Measurements from ENCODE around the gene DAB1. TPM values are rescaled to one million over a fixed set of nuclear protein-coding genes. Genes with fewer than 3 reads are reported as not detected.

Gene DAB1
- total RNA-seq, 1 donor from 2014 or later: 19.1 TPM

- Mint-ChIP-seq H3K36me3 (ENCODE audit: low read depth, unreplicated experiment) (peaks cover 12% of the 10 kb centered on the region), H3K27ac (ENCODE audit: unreplicated experiment) (no peak overlapping the region), H3K4me1 (ENCODE audit: unreplicated experiment) (no peaks in the 10 kb centered on the region), H3K27me3 (ENCODE audit: unreplicated experiment) (no peaks in the 10 kb centered on the region), H3K9me3 (ENCODE audit: unreplicated experiment) (peaks cover 9% of the 10 kb centered on the region), H3K4me3 (ENCODE audit: unreplicated experiment) (no peak overlapping the region)
- DNase-seq (ENCODE audit: low spot score): no peak
- no peak for TF ChIP-seq CTCF (IDR thresholded peaks at IDR 0.05; ENCODE audit: unreplicated experiment)
Measured at GRCh38 chr1:57024855-57025254, 399.0 kb downstream of the DAB1 start.

- DNase-seq (ENCODE audit: low spot score): no peak
- Mint-ChIP-seq H3K27ac (ENCODE audit: unreplicated experiment) (no peak overlapping the region), H3K4me1 (ENCODE audit: unreplicated experiment) (no peaks in the 10 kb centered on the region), H3K9me3 (ENCODE audit: unreplicated experiment) (peaks cover 9% of the 10 kb centered on the region), H3K4me3 (ENCODE audit: unreplicated experiment) (no peak overlapping the region), H3K36me3 (ENCODE audit: low read depth, unreplicated experiment) (peaks cover 12% of the 10 kb centered on the region), H3K27me3 (ENCODE audit: unreplicated experiment) (no peaks in the 10 kb centered on the region)
- TF ChIP-seq CTCF (IDR thresholded peaks at IDR 0.05; ENCODE audit: unreplicated experiment): no peak
Measured at GRCh38 chr1:57024428-57024827, 399.4 kb downstream of the DAB1 start.

GRCh38 chr1:57020216-57020615 lies 403.6 kb downstream of the DAB1 start:
- no peak for DNase-seq (ENCODE audit: low spot score)
- H3K27me3 Mint-ChIP-seq (ENCODE audit: unreplicated experiment): peaks cover 1% of the 10 kb centered on the region
- no peak overlapping the region for H3K27ac Mint-ChIP-seq (ENCODE audit: unreplicated experiment)
- no peaks in the 10 kb centered on the region for H3K36me3 Mint-ChIP-seq (ENCODE audit: low read depth, unreplicated experiment)
- no peak overlapping the region for H3K4me3 Mint-ChIP-seq (ENCODE audit: unreplicated experiment)
- H3K4me1 Mint-ChIP-seq (ENCODE audit: unreplicated experiment): no peaks in the 10 kb centered on the region
- no peak for TF ChIP-seq CTCF (IDR thresholded peaks at IDR 0.05; ENCODE audit: unreplicated experiment)
- H3K9me3 Mint-ChIP-seq (ENCODE audit: unreplicated experiment): no peaks in the 10 kb centered on the region

- TF ChIP-seq CTCF (IDR thresholded peaks at IDR 0.05; ENCODE audit: unreplicated experiment): no peak
- H3K9me3 Mint-ChIP-seq (ENCODE audit: unreplicated experiment): no peaks in the 10 kb centered on the region
- no peak overlapping the region for H3K4me3 Mint-ChIP-seq (ENCODE audit: unreplicated experiment)
- no peak overlapping the region for H3K27ac Mint-ChIP-seq (ENCODE audit: unreplicated experiment)
- peaks cover 1% of the 10 kb centered on the region for H3K27me3 Mint-ChIP-seq (ENCODE audit: unreplicated experiment)
- H3K4me1 Mint-ChIP-seq (ENCODE audit: unreplicated experiment): no peaks in the 10 kb centered on the region
- no peaks in the 10 kb centered on the region for H3K36me3 Mint-ChIP-seq (ENCODE audit: low read depth, unreplicated experiment)
- no peak for DNase-seq (ENCODE audit: low spot score)
Measured at GRCh38 chr1:57019236-57019839, 404.5 kb downstream of the DAB1 start.

- peaks cover 1% of the 10 kb centered on the region for H3K27me3 Mint-ChIP-seq (ENCODE audit: unreplicated experiment)
- no peak for DNase-seq (ENCODE audit: low spot score)
- H3K9me3 Mint-ChIP-seq (ENCODE audit: unreplicated experiment): no peaks in the 10 kb centered on the region
- no peak overlapping the region for H3K4me3 Mint-ChIP-seq (ENCODE audit: unreplicated experiment)
- TF ChIP-seq CTCF (IDR thresholded peaks at IDR 0.05; ENCODE audit: unreplicated experiment): peak; percentile 27
- H3K4me1 Mint-ChIP-seq (ENCODE audit: unreplicated experiment): no peaks in the 10 kb centered on the region
- no peaks in the 10 kb centered on the region for H3K36me3 Mint-ChIP-seq (ENCODE audit: low read depth, unreplicated experiment)
- H3K27ac Mint-ChIP-seq (ENCODE audit: unreplicated experiment): no peak overlapping the region
Measured at GRCh38 chr1:57018119-57018518, 405.7 kb downstream of the DAB1 start.

Data from endothelial cell (in vitro differentiated cells).